MCF 10A (cell line): ENCODE results near the gene SMIM34. TPM values are rescaled to one million over a fixed set of nuclear protein-coding genes. Genes with fewer than 3 reads are reported as not detected.
"Not testable (repeated sequence)": the region's sequence is repeated elsewhere in the genome, so short reads cannot be mapped to it uniquely, and the experiment has no call there.

Experiments
- BruUV-seq: library from RNA; stranded (reverse); fragments of 400-500 nt; replicated peaks from 2 replicates; lab custom pipeline; 2021; lab: Mats Ljungman, UMichigan
- CTCF ChIA-PET: fragments of 300-600 bp; sonication (Branson Sonifier 250); formaldehyde crosslinking; extraction: SDS; loops from one replicate; lab custom pipeline; 2021; ENCODE audit warnings: antibody characterized with exemption, inconsistent platforms; lab: Yijun Ruan, JAX
- POLR2A ChIA-PET: fragments of 300-600, 350-650 bp; sonication (Branson Sonifier 250); formaldehyde crosslinking; extraction: SDS; loops from one replicate; lab custom pipeline; 2020; ENCODE audit warnings: antibody characterized with exemption, inconsistent platforms; lab: Yijun Ruan, JAX
- DNase-seq: peaks from one replicate; pipeline ENCODE4 v3.0.0-alpha.2; 2018; ENCODE audit not compliant: unreplicated experiment
- H3K27ac Mint-ChIP-seq: one replicate; pipeline ENCODE4 v1.8.0; 2022; ENCODE audit warnings: mild to moderate bottlenecking, low read depth, mixed read lengths; ENCODE audit not compliant: unreplicated experiment
- H3K27me3 Mint-ChIP-seq: one replicate; pipeline ENCODE4 v1.8.0; 2022; ENCODE audit warnings: mixed read lengths; ENCODE audit not compliant: insufficient read depth, unreplicated experiment
- H3K36me3 Mint-ChIP-seq: one replicate; pipeline ENCODE4 v1.8.0; 2022; ENCODE audit warnings: mild to moderate bottlenecking, moderate library complexity, mixed read lengths; ENCODE audit not compliant: insufficient read depth, unreplicated experiment
- H3K4me1 Mint-ChIP-seq: one replicate; pipeline ENCODE4 v1.8.0; 2022; ENCODE audit warnings: mixed read lengths; ENCODE audit not compliant: insufficient read depth, unreplicated experiment
- H3K4me3 Mint-ChIP-seq: one replicate; pipeline ENCODE4 v1.8.0; 2022; ENCODE audit warnings: mild to moderate bottlenecking, moderate library complexity, mixed read lengths; ENCODE audit not compliant: unreplicated experiment
- H3K9me3 Mint-ChIP-seq: one replicate; pipeline ENCODE4 v1.8.0; 2022; ENCODE audit warnings: mixed read lengths; ENCODE audit not compliant: unreplicated experiment
- intact Hi-C: fragments of 100-400 bp; cut with micrococcal nuclease; formaldehyde crosslinking; loops from 2 replicates; pipeline ENCODE4 v1.14.1; 2022
- total RNA-seq: library from RNA; stranded (reverse); gene quantifications from 2 replicates; pipeline ENCODE4 v1.2.3, GENCODE V29; 2022

The SMIM34 gene
- total RNA-seq, 1 experiment from 2014 or later: not detected

- H3K27me3 Mint-ChIP-seq, CTCF ChIA-PET, H3K4me1 Mint-ChIP-seq, H3K4me3 Mint-ChIP-seq, H3K9me3 Mint-ChIP-seq, intact Hi-C loops, DNase-seq, BruUV-seq, H3K27ac Mint-ChIP-seq, H3K36me3 Mint-ChIP-seq, POLR2A ChIA-PET: not testable (repeated sequence)
These were observed 4.7 kb upstream of the SMIM34 start for GRCh38 chr21:34428441-34428840.

GRCh38 chr21:34427339-34427738 lies 3.6 kb upstream of the SMIM34 start:
- H3K27ac Mint-ChIP-seq, H3K27me3 Mint-ChIP-seq, H3K4me1 Mint-ChIP-seq, H3K9me3 Mint-ChIP-seq, intact Hi-C loops, CTCF ChIA-PET, H3K4me3 Mint-ChIP-seq, BruUV-seq, POLR2A ChIA-PET, H3K36me3 Mint-ChIP-seq, DNase-seq: not testable (repeated sequence)

- H3K4me3 Mint-ChIP-seq, DNase-seq, H3K9me3 Mint-ChIP-seq, intact Hi-C loops, H3K27me3 Mint-ChIP-seq, BruUV-seq, H3K27ac Mint-ChIP-seq, CTCF ChIA-PET, POLR2A ChIA-PET, H3K4me1 Mint-ChIP-seq, H3K36me3 Mint-ChIP-seq: not testable (repeated sequence)
These were observed 6.2 kb downstream of the SMIM34 start for GRCh38 chr21:34417448-34418077.

DNA sequence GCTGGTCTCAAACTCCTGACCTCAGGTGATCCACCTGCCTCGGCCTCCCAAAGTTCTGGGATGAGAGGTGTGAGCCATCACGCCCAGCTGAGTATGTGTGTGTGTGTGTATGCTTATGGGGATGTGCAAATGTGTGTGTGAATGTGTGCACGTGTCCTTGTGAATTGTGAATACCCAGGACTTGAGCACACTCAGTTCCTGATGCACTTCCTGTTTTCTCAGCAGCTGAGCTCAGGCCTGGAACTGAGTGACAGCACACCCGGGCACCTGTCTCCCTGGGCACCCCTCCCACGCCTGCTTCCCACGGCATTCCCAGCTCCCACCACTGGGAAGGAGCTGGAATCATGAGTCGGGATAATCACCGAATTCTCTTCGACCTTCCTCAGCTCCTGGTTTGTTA lies 16.5 kb downstream of the SMIM34 start:
- CTCF ChIA-PET, H3K27ac Mint-ChIP-seq, intact Hi-C loops, BruUV-seq, H3K4me3 Mint-ChIP-seq, H3K4me1 Mint-ChIP-seq, DNase-seq, H3K36me3 Mint-ChIP-seq, H3K9me3 Mint-ChIP-seq, H3K27me3 Mint-ChIP-seq, POLR2A ChIA-PET: not testable (repeated sequence)

DNA sequence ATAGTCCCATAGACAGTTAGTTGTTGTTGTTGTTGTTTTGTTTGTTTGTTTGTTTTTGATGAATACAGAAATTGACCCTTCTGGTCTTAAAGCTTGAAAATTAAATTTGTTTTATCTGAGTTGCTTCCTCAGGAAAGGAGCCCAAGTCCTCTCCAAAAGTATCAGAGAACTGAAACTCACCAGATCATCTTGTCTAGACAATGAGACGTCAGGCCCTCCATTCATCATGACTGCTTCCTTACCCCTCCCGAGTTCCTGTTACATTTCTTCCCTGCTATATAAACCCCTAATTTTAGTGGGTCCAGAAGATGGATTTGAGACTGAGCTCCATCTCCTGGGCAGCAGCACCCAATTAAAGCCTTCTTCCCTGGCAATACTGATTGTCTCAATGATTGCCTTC lies 17.1 kb downstream of the SMIM34 start:
- H3K27ac Mint-ChIP-seq, H3K36me3 Mint-ChIP-seq, H3K4me3 Mint-ChIP-seq, H3K9me3 Mint-ChIP-seq, H3K4me1 Mint-ChIP-seq, CTCF ChIA-PET, H3K27me3 Mint-ChIP-seq, DNase-seq, POLR2A ChIA-PET, BruUV-seq, intact Hi-C loops: not testable (repeated sequence)

DNA sequence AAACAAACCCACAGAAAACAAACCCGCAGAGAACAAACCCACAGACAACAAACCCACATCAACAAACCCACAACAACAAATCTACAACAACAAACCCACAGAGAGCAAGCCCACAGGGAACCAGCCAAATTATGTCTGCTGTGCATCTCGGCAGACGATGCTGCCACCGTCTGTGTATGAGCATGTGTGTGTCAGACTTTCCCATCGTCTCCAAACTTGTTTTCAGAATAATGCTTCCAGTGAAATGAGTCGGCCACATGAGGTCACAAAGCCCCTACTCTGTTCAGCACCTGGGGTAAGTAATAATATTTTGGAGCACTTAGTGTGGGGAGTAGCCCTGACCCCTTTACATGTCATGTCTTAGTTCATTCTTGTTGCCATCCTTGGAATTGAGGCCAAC lies 17.6 kb downstream of the SMIM34 start:
- H3K36me3 Mint-ChIP-seq, POLR2A ChIA-PET, DNase-seq, H3K27me3 Mint-ChIP-seq, CTCF ChIA-PET, BruUV-seq, H3K4me1 Mint-ChIP-seq, H3K27ac Mint-ChIP-seq, intact Hi-C loops, H3K9me3 Mint-ChIP-seq, H3K4me3 Mint-ChIP-seq: not testable (repeated sequence)

DNA sequence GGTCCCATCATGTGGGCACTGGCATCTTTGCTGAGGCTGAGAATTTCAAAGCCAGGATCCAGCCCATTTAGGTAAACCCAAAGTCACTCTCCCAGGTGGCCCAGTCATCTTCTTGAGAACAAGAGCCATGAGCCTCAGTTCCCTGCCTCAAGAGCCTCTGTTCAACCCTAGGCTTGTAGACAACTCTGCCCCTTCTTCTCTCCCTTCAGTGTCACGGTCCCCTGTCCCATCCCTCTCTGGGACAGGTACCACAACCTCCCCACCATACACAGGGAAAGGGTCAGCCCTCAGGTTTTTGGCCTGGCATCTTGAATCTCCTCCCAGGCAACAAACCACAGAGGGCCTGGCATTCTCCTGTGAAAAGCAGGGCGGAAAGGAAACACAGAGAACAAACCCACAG lies 18.1 kb downstream of the SMIM34 start:
- H3K27me3 Mint-ChIP-seq, CTCF ChIA-PET, H3K27ac Mint-ChIP-seq, H3K4me1 Mint-ChIP-seq, POLR2A ChIA-PET, intact Hi-C loops, H3K9me3 Mint-ChIP-seq, BruUV-seq, DNase-seq, H3K4me3 Mint-ChIP-seq, H3K36me3 Mint-ChIP-seq: not testable (repeated sequence)

DNA sequence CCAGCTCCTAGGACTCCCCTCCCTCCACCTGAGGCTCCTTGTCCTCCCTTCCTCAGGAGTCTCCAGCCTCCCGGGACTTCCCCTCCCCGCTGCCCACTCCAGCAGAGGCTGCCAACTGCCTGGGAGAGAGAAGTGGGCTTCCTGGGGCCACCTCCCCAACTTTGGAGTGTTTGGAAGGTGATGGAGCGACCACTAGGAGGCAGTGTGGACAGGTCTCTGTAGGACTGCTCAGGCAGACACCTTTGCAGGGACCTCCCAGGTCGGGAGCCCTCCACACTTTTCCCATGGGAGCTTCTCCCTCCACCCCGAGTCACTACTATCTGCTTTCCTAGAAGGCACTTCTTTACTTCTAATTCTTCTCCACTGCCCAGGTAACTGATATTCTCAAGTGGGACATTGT lies 19.0 kb downstream of the SMIM34 start:
- CTCF ChIA-PET, H3K36me3 Mint-ChIP-seq, POLR2A ChIA-PET, BruUV-seq, H3K9me3 Mint-ChIP-seq, H3K27ac Mint-ChIP-seq, intact Hi-C loops, DNase-seq, H3K27me3 Mint-ChIP-seq, H3K4me3 Mint-ChIP-seq, H3K4me1 Mint-ChIP-seq: not testable (repeated sequence)

DNA sequence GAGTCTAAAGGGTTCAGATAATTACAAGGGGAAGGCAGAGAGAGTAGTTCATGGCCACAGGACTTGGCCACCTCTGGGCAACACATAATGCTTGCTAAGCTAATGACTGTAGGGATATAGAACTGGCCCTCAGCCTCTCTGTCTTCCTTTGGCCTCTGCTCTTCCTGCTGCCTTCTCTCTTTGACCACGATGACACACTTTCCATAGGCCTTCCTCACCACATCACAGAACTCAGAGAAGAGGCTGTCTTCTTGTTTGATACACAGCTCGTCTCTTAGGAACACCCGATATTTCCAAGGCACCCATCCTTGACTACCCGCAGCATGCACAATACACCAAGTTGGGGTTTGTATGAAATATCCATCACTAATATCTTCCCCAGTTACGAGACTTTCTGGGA lies 23.2 kb downstream of the SMIM34 start:
- intact Hi-C loops, DNase-seq, BruUV-seq, H3K27ac Mint-ChIP-seq, H3K4me3 Mint-ChIP-seq, H3K27me3 Mint-ChIP-seq, H3K36me3 Mint-ChIP-seq, CTCF ChIA-PET, H3K9me3 Mint-ChIP-seq, POLR2A ChIA-PET, H3K4me1 Mint-ChIP-seq: not testable (repeated sequence)
